ENCODE data around the gene ARRDC4. TPM values are rescaled to one million over a fixed set of nuclear protein-coding genes. Genes with fewer than 3 reads are reported as not detected.
A peak's percentile ranks its signal among the peaks of the same experiment; 100 is the strongest.

ARRDC4 gene
- total and polyA plus RNA-seq, 9 of the 15 experiments (the other 6 are each of a cell fraction or from before 2014, with no cell fraction given): 4.3 to 16.1 (median 14.4) TPM

GRCh38 chr15:97979140-97979520 lies 18.6 kb downstream of the ARRDC4 start (continued):
- peak; percentile 39 for TF ChIP-seq MEIS2 (IDR thresholded peaks at IDR 0.05; ENCODE audit: partially characterized antibody)

DNA sequence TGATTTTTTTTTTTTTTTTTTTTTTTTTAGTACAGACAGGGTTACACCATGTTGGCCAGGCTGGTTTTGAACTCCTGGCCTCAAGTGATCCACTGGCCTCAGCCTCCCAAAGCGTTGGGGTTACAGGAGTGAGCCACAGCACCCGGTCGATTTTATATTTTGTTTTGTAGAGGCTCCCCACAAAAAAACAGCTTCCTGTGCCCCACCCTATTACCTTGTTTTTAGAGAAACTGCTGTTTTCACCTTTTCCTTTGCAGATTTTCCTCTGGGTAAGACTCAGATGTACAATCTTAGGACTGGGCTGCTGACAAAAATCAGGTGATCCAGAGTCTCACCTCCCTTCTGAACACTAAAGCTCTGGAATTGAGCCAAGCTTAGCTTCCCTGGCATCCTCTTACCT lies 20.6 kb downstream of the ARRDC4 start:
- Histone ChIP-seq H3K79me2 (ENCODE audit: control insufficient read depth, insufficient read depth, low read length) (no peaks in the 10 kb centered on the region), H3K4me2 (ENCODE audit: insufficient read depth, low read length) (no peak overlapping the region), H3K36me3 (ENCODE audit: control insufficient read depth, insufficient read depth, low read length) (no peaks in the 10 kb centered on the region), H3K4me1 (replicated peaks in 1 of 2; ENCODE audit: control insufficient read depth in 2 of 2, insufficient read depth in 2 of 2, low read length in 2 of 2) (peaks cover 3 to 21% of the 10 kb centered on the region in 2 experiments; a peak in 4 of 5 replicates), H4K20me1 (replicated peaks; ENCODE audit: control insufficient read depth, insufficient read depth, low read length) (no peaks in the 10 kb centered on the region), H2AFZ (ENCODE audit: low read depth, low read length) (no peak overlapping the region), H3K4me3 (no peak overlapping the region), H3K9me3 (replicated peaks; ENCODE audit: control insufficient read depth, insufficient read depth, low read depth, low read length) (0 out of 2 replicates have a peak, but pooled peaks cover 2% of the 10 kb centered on the region), H3K27ac (ENCODE audit: extremely low read depth, low read depth, low read length) (no peak overlapping the region), H3K9ac (ENCODE audit: insufficient read depth in 1 of 2, low read depth in 2 of 2, low read length in 2 of 2) (no peak overlapping the region), H3K27me3 (ENCODE audit: control insufficient read depth in 2 of 2, insufficient read depth in 2 of 2, low read length in 2 of 2) (peaks cover 0 to 8% of the 10 kb centered on the region in 2 experiments; a peak in 1 of 5 replicates), H3K9me1 (ENCODE audit: control insufficient read depth, insufficient read depth, low read length) (no peaks in the 10 kb centered on the region)
- in situ Hi-C loops (cut with MboI) (no loop called here), intact Hi-C loops (cut with micrococcal nuclease) (no loop called here)
- FAIRE-seq (no peak), DNase-seq (ENCODE audit: extremely low read depth in 1 of 4, low spot score in 3 of 4) (no peak), ATAC-seq (no peak)
- no TSS peak for BruUV-seq (replicated peaks)
- POLR2A ChIA-PET: interaction anchor here (0.6 to 0.9 kb wide), 3 partner anchors 12 to 227 kb away, joined by 3 to 4 read pairs (median 4); partner anchors contain the start of gene ARRDC4
- WGBS (ENCODE audit: insufficient coverage, low coverage, missing lambda C conversion rate): 0% methylated on average over 3 of the region's 3 CpGs
- CTCF ChIA-PET (ENCODE audit: low intra/inter-chr PET ratio): no interaction called here
- TF ChIP-seq HNRNPH1 (optimal IDR thresholded peaks at IDR 0.05; ENCODE audit: low read depth, low read length) (no peak), SAP30 (IDR thresholded peaks at IDR 0.05; ENCODE audit: borderline replicate concordance, insufficient read depth, low read depth, low read length, poor library complexity, severe bottlenecking) (no peak), SPI1 (IDR thresholded peaks at IDR 0.05; ENCODE audit: borderline replicate concordance, low read depth, low read length) (no peak), ZNF431 (CRISPR knock-in tag; IDR thresholded peaks at IDR 0.05) (no peak), ZSCAN29 (IDR thresholded peaks at IDR 0.05) (no peak), PRMT5 (CRISPR knock-in tag; IDR thresholded peaks at IDR 0.05) (no peak), FIP1L1 (IDR thresholded peaks at IDR 0.05; ENCODE audit: low read depth, low read length, poor library complexity, severe bottlenecking) (no peak), TCF7 (IDR thresholded peaks at IDR 0.05; ENCODE audit: borderline replicate concordance) (no peak), U2AF2 (optimal IDR thresholded peaks at IDR 0.05; ENCODE audit: low read depth, low read length) (no peak), HDAC6 (IDR thresholded peaks at IDR 0.05; ENCODE audit: low read depth, low read length) (no peak), RBFOX2 (IDR thresholded peaks at IDR 0.05; ENCODE audit: low read depth, low read length) (no peak), ZNF586 (CRISPR knock-in tag; conservative IDR thresholded peaks at IDR 0.05) (no peak), BCL6 (CRISPR knock-in tag; IDR thresholded peaks at IDR 0.05) (no peak), NFE2L1 (tag; IDR thresholded peaks at IDR 0.05; ENCODE audit: borderline replicate concordance, low read depth) (no peak), HMG20A (CRISPR knock-in tag; conservative IDR thresholded peaks at IDR 0.05) (no peak)
